HEK293T (cell line): ENCODE results near the gene WDR18.

Experiments
- BHLHE40 ChIP-seq: fragments of 450-650 bp; IDR thresholded peaks from 2 replicates; pipeline ENCODE4 v1.6.1; 2016; ENCODE audit warnings: mild to moderate bottlenecking, moderate library complexity, borderline replicate concordance
- ELF4 ChIP-seq: fragments of 450-650 bp; IDR thresholded peaks from 2 replicates; pipeline ENCODE4 v1.6.1; 2017; ENCODE audit warnings: antibody characterized with exemption
- FOXA1 ChIP-seq: fragments of 450-650 bp; IDR thresholded peaks from 2 replicates; pipeline ENCODE4 v1.6.1; 2016; ENCODE audit warnings: mild to moderate bottlenecking
- FOXK2 ChIP-seq: fragments of 450-650 bp; IDR thresholded peaks from 2 replicates; pipeline ENCODE4 v1.6.1; 2016; ENCODE audit warnings: mild to moderate bottlenecking
- FOXM1 ChIP-seq: fragments of 450-650 bp; IDR thresholded peaks from 2 replicates; pipeline ENCODE4 v1.6.1; 2017; ENCODE audit warnings: mild to moderate bottlenecking, borderline replicate concordance
- L3MBTL2 ChIP-seq: fragments of 450-650 bp; conservative IDR thresholded peaks from 2 replicates; pipeline ENCODE4 v1.6.1; 2016; ENCODE audit warnings: mild to moderate bottlenecking
- NFRKB ChIP-seq: fragments of 450-650 bp; IDR thresholded peaks from 2 replicates; pipeline ENCODE4 v1.6.1; 2016; ENCODE audit warnings: mild to moderate bottlenecking, moderate library complexity
- PKNOX1 ChIP-seq: fragments of 450-650 bp; IDR thresholded peaks from 2 replicates; pipeline ENCODE4 v1.6.1; 2016
- SP1 ChIP-seq: fragments of 450-650 bp; IDR thresholded peaks from 2 replicates; pipeline ENCODE4 v1.6.1; 2017
- SUZ12 ChIP-seq: fragments of 450-650 bp; IDR thresholded peaks from 2 replicates; pipeline ENCODE4 v1.6.1; 2016; ENCODE audit warnings: mild to moderate bottlenecking
- TARDBP ChIP-seq: fragments of 450-650 bp; IDR thresholded peaks from 2 replicates; pipeline ENCODE4 v1.6.1; 2016

- TF ChIP-seq SUZ12 (no peak), TARDBP (no peak), L3MBTL2 (no peak), BHLHE40 (no peak), PKNOX1 (no peak), FOXM1 (no peak), NFRKB (no peak), SP1 (no peak), ELF4 (no peak), FOXK2 (no peak), FOXA1 (no peak)
These were observed 22.7 kb downstream of the WDR18 start for GRCh38 chr19:1006711-1007398.
